ENCODE measurements around the gene USE1.

The USE1 gene

DNA sequence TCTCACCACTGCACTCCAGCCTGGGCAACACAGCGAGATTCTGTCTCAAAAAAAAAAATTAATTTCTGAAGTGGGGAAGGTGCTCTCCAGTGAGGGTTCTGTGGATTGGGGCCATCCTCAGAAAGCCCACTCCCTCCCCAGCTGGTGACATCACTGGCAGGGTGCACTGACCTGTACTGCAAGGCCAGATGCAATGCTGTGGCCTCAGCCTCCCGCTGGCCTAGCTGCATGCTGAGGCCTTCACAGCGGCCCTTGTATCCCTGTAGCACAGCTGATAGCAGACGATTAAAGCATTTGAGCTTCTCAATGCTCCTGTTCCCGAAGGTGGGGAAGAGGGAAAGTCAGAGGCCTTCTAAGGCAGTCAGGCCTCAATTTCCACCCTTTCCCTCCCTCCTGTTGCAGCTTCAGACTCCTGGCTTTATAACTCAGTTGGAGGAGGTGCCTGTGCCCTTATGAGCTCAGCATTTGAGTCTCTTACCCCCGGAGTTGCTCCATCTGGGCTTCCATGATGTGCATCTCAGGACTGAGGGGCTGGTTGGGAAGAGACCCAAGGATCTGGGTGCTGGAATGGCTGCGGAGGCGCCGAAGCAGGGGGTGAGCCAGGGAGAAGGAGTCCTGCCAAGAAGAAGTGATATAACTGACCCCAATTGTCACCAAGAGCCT is 44.1 kb downstream of the USE1 start:
- DNase-seq, result no peak

DNA sequence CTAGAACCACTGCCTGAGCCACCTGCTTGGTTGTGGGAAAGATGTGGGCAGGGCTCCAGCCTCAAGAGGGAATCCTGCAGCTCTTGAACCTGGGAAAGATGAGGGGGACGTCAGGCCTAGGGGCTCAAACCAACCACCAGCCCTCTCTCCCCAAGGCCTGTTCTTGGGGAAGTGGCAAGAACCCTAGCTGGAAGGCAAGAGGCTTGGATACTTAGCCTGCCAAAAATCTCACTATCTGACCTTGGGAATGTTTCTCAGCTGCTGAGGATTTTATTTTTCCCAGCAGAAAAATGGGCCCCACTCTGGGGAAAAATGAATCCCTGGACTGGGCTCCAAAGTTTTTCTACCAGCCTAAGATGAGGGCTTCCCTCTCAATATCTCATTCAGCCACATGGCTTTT is 44.8 kb downstream of the USE1 start:
- DNase-seq, result no peak

DNA sequence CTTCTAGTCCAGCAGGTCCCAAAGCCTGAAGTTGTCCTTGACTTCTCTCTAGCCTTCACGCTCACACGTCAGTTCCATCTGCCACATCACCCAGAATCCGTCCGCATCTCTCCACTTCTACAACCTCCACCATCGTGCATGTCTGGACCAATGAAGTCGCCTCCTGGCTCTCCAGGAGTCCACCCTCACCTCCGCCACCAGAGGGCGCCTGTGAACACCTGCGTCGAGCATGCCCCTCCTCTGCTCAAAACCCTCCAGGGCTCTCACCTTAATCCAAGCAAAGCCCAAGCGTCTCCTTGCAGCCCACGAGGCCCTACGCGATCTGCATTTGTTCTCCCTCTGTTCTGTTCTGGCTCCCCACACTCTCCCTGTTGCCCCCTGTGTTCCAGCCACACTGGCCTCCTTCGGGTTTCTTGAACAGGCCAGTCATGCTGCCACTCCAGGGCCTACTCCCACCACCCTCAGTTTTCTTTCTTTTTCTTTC is 45.7 kb downstream of the USE1 start:
- DNase-seq, result peak; percentile 93

DNA sequence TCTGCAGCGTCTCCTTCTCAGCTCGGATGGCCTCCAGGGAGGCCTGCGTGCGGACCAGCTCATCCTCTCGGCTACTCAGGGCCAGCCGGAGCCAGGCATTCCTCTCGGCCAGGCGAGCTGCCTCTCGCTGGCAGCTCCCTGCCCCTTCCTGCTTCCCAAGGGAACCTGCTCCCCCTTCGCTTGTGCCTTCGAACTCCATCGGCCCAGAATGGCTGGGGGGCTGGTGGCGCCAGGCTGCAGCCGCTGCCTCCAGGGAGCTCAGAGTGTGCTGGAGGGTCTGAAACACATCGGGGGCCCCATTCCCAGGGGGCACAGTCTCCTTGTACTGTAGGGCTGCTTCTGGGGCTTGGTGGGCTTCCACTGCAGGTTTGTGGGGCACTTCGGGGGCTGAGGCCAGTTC is 47.4 kb downstream of the USE1 start:
- no peak for DNase-seq

DNA sequence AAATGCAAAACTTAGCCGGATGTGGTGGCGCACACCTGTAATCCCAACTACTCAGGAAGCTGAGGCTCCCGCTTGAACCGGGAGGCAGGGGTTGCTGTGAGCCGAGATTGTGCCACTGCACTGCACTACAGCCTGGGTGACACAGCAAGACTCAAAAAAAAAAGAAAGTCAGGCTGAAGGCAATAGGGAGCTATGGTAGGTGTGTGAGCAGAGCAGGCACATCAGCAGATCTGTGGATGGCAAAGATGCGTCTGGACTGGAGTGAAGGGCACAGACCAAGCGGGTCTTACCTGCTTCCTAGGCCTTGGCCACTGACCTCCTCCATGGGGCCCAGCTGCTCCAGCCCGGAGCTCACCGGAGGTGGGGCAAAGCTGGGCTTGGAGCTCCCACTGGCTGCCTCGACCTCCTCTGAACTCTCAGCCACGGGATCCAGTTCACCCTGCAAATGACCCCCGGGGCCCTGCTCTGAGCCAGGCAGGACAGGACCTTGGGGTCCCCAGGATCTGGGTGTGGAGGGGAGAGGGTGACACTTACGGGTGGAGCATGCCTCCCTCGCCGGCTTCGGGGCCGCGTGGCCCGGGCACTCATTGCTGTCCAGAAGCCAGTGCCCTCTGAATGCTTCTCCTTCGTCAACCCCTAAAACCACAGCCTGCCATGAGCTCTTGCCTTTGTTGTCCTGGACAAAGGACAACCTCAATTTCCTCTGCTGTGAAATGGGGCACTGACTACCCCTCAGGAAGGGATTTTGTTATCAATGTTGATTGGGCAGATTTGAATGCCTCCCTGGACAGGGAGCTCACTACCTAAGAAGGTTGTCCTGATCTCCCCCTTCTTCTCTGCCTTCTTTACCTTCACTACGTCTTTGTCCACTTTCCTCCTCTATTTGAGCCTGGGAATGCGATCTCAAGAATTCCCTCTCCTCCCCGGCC is 48.8 kb downstream of the USE1 start:
- no peak for DNase-seq

DNA sequence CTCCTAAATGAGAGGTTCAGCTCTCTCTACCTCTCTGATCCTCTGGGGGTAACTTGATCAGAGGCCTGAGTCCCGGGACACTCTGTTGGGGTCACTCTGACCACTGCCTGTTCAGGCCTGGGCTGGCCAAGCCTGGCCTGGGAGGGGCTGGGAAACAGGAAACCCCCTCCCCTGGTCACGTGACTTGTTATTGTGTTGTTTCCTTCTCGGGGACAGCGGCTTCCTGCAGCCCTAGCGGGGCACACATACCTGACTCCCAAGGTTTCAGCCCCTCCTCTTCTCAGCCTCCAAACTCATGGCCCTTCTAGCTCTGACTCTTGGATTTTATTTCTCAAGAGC is 49.5 kb downstream of the USE1 start, which contains the start of gene USHBP1:
Gene USHBP1 (minus strand): TSS at position 105 of the 339 bp plus-strand sequence. CDS start 446 bp downstream, outside the sequence.
- no peak for DNase-seq

DNA sequence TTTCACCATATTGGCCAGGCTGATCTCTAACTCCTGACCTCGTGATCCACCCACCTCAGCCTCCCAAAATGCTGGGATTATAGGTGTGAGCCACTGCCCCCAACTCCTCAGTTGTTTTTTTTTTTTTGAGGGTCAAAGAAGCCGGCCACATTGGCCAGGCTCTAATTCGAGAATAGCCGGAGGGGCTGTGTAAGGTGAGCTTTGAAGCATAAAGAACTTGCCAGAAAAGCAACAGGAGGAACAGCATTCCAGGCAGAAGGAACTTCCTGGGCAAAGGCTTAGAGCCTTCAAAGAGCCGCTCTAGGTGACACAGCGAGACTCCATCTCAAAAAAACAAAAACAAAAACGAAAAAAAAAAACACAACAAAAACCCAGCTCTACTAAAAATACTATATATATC is 50.9 kb downstream of the USE1 start:
- no peak for DNase-seq

DNA sequence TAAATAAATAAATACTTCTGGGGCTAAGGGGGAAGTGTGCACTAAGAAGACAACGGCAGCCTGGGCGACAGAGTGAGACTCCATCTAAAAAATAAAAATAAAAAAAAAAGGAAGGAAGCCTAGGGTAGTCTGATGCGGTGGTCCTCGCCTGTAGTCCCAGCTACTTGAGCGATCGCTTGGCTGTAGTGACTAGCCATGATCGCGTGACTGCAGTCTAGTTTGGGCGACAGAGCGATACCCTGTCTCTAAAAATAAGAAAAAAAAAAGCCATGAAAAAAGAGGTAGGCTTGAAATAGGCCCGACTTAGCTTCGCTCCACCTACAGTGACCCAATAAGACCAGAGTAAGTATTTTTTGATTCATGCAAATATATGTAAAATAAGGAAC is 51.4 kb downstream of the USE1 start:
- DNase-seq, result no peak

DNA sequence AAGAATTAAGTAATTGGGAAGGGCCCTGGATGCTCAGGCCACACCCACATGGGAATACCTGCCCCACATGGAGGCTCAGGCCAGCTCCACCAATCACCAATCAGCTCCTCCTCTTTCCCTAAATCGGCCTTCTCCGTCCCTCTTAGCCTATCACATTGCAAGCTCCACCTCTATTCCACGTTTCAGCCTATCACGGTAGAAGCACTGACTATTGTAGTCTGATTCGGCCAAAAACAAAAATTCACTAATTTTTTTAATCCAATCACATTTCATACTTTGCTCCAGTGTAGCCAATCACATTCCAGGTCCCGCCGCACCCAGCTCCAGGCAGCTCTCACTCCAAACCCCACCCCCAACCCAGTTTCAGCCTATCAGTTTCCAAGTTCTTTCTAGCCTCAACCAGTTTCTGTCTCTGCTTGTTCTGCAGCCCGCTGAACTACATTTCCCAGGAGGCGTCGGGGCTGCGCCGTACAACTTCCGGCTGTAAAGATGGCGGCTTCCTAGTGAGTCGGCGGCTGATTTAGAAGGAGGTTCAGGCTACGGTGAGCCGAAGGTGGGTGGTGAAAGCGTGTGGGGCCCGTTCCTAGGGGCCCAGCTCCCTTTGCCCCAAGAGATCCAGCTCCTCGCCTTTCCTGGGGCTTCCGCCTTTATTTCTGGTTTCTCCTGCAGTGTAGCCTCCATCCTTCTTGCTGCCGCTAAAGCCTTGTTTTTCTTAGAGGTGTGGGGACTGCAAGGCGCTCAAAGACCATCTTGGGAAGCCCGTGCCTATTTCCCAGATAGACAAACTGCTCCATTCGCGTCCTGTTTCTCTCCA is 52.0 kb downstream of the USE1 start, which contains the start of gene BABAM1:
Gene BABAM1 (plus strand): TSS at position 469 of the 814 bp plus-strand sequence. CDS start 1,364 bp downstream, outside the sequence.
- peak; percentile 96 for DNase-seq

DNA sequence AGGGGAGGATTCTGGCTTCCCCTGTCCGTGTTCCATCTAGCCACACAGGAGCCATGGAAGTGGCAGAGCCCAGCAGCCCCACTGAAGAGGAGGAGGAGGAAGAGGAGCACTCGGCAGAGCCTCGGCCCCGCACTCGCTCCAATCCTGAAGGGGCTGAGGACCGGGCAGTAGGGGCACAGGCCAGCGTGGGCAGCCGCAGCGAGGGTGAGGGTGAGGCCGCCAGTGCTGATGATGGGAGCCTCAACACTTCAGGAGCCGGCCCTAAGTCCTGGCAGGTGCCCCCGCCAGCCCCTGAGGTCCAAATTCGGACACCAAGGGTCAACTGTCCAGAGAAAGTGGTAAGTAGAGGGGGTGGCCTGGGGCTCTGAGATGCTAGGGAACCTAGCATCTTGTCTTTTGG is 53.6 kb downstream of the USE1 start:
- no peak for DNase-seq
